ENCODE data around the gene WNT11. TPM values are rescaled to one million over a fixed set of nuclear protein-coding genes. Genes with fewer than 3 reads are reported as not detected.

WNT11 gene
- total RNA-seq, 2 experiments from 2014 or later = 0.30 to 1.2 TPM

GRCh38 chr11:76179147-76179546 lies 27.2 kb downstream of the WNT11 start:
- ChIA-PET CTCF (no interaction called here), POLR2A (interaction anchor here (0.6 kb wide), 1 partner anchor 27 kb away, joined by 4 read pairs; no protein-coding TSS in a partner anchor)
- Mint-ChIP-seq H3K4me1 (ENCODE audit: low read depth) (no peaks in the 10 kb centered on the region), H3K36me3 (ENCODE audit: low read depth) (no peaks in the 10 kb centered on the region), H3K27ac (no peak overlapping the region), H3K27me3 (no peaks in the 10 kb centered on the region), H3K4me3 (no peak overlapping the region), H3K9me3 (no peaks in the 10 kb centered on the region)
- no peak overlapping the region for H3K27ac ChIP-seq (ENCODE audit: low read depth in 1 of 2, low read length in 2 of 2)
- ATAC-seq (ENCODE audit: poor library complexity) (no peak), DNase-seq (no peak)
- no peak for TF ChIP-seq CTCF (IDR thresholded peaks at IDR 0.05)
- no peaks in the 10 kb centered on the region for H3K9me3 ChIP-seq (ENCODE audit: control insufficient read depth in 1 of 2, insufficient read depth in 1 of 2, low read length in 2 of 2)
- intact Hi-C loops (cut with DNase I, micrococcal nuclease) = no loop called here
- no peaks in the 10 kb centered on the region for H3K4me1 ChIP-seq (ENCODE audit: insufficient read depth, low read length)
- no peaks in the 10 kb centered on the region for H3K27me3 ChIP-seq (ENCODE audit: control insufficient read depth in 1 of 2, insufficient read depth in 2 of 2, low read length in 2 of 2)
- H3K36me3 ChIP-seq (ENCODE audit: insufficient read depth, low read length) = no peaks in the 10 kb centered on the region
- no peak overlapping the region for H3K4me3 ChIP-seq (ENCODE audit: low read length)

DNA sequence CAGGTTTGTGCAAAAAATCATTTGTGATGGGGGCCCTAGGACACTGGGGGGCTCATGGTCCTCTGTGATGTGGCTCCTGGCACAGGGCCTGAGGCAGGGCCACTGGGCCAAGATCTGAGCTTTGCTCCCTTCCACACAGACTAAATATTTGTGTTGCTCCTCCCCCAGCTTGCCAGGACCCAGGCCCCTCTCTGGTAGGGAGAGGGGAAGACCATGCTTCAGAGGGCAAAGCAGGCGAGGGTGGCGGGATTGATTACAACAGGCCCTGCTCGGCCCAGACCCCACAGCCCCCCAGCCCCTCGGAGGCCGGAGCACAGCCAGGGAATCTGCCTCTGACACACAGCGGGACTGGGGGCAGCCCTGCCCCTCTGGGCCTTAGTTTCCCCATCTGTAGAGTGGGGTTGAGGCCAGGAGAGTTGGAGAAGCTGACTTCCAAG lies 29.0 kb downstream of the WNT11 start:
- ATAC-seq (ENCODE audit: poor library complexity) (no peak), DNase-seq (no peak)
- no peak for TF ChIP-seq CTCF (IDR thresholded peaks at IDR 0.05)
- Histone ChIP-seq H3K27ac (ENCODE audit: low read depth in 1 of 2, low read length in 2 of 2) (no peak overlapping the region), H3K36me3 (ENCODE audit: insufficient read depth, low read length) (no peaks in the 10 kb centered on the region), H3K4me3 (ENCODE audit: low read length) (no peak overlapping the region), H3K4me1 (ENCODE audit: insufficient read depth, low read length) (no peaks in the 10 kb centered on the region), H3K27me3 (ENCODE audit: control insufficient read depth in 1 of 2, insufficient read depth in 2 of 2, low read length in 2 of 2) (no peaks in the 10 kb centered on the region), H3K9me3 (ENCODE audit: control insufficient read depth in 1 of 2, insufficient read depth in 1 of 2, low read length in 2 of 2) (no peaks in the 10 kb centered on the region)
- POLR2A ChIA-PET = no interaction called here
- no peaks in the 10 kb centered on the region for H3K4me1 Mint-ChIP-seq (ENCODE audit: low read depth)
- CTCF ChIA-PET = no interaction called here
- H3K36me3 Mint-ChIP-seq (ENCODE audit: low read depth) = no peaks in the 10 kb centered on the region
- no peak overlapping the region for H3K27ac Mint-ChIP-seq
- intact Hi-C loops (cut with DNase I, micrococcal nuclease) = no loop called here
- H3K27me3 Mint-ChIP-seq = no peaks in the 10 kb centered on the region
- H3K9me3 Mint-ChIP-seq = no peaks in the 10 kb centered on the region
- H3K4me3 Mint-ChIP-seq = no peak overlapping the region

GRCh38 chr11:76176463-76176862 lies 29.8 kb downstream of the WNT11 start:
- H3K36me3 Mint-ChIP-seq (ENCODE audit: low read depth) = no peaks in the 10 kb centered on the region
- H3K36me3 ChIP-seq (ENCODE audit: insufficient read depth, low read length) = no peaks in the 10 kb centered on the region
- no peak overlapping the region for H3K4me3 Mint-ChIP-seq
- H3K9me3 ChIP-seq (ENCODE audit: control insufficient read depth in 1 of 2, insufficient read depth in 1 of 2, low read length in 2 of 2) = no peaks in the 10 kb centered on the region
- no peaks in the 10 kb centered on the region for H3K27me3 ChIP-seq (ENCODE audit: control insufficient read depth in 1 of 2, insufficient read depth in 2 of 2, low read length in 2 of 2)
- no peak overlapping the region for H3K27ac ChIP-seq (ENCODE audit: low read depth in 1 of 2, low read length in 2 of 2)
- ChIA-PET POLR2A (no interaction called here), CTCF (no interaction called here)
- H3K4me1 Mint-ChIP-seq (ENCODE audit: low read depth) = no peaks in the 10 kb centered on the region
- DNase-seq (no peak), ATAC-seq (ENCODE audit: poor library complexity) (no peak)
- no peaks in the 10 kb centered on the region for H3K4me1 ChIP-seq (ENCODE audit: insufficient read depth, low read length)
- no peak overlapping the region for H3K4me3 ChIP-seq (ENCODE audit: low read length)
- TF ChIP-seq CTCF (IDR thresholded peaks at IDR 0.05) = no peak
- intact Hi-C loops (cut with DNase I, micrococcal nuclease) = no loop called here
- H3K27me3 Mint-ChIP-seq = no peaks in the 10 kb centered on the region
- no peak overlapping the region for H3K27ac Mint-ChIP-seq
- H3K9me3 Mint-ChIP-seq = no peaks in the 10 kb centered on the region

Data from CD4-positive, alpha-beta T cell (primary cell).